Measurements from ENCODE around the gene MECP2.

- no peak for TF ChIP-seq POLR2A (IDR thresholded peaks at IDR 0.05)
- TF ChIP-seq POLR2AphosphoS5 (IDR thresholded peaks at IDR 0.05), result no peak
- no peak for TF ChIP-seq CTCF (IDR thresholded peaks at IDR 0.05)
Measured at GRCh38 chrX:154117566-154117965, 20.0 kb upstream of the MECP2 start.
